ENCODE results near the gene CAB39L.

The CAB39L gene

GRCh38 chr13:49395878-49396380, 47.9 kb downstream of the CAB39L start:
- no peak for DNase-seq

- DNase-seq = no peak
Measured at GRCh38 chr13:49395451-49395865, 48.4 kb downstream of the CAB39L start.

GRCh38 chr13:49388091-49388635, 55.7 kb downstream of the CAB39L start:
- DNase-seq = no peak

GRCh38 chr13:49386664-49387063, 57.2 kb downstream of the CAB39L start:
- DNase-seq = no peak

GRCh38 chr13:49376121-49376520, 67.7 kb downstream of the CAB39L start:
- DNase-seq = no peak

DNA sequence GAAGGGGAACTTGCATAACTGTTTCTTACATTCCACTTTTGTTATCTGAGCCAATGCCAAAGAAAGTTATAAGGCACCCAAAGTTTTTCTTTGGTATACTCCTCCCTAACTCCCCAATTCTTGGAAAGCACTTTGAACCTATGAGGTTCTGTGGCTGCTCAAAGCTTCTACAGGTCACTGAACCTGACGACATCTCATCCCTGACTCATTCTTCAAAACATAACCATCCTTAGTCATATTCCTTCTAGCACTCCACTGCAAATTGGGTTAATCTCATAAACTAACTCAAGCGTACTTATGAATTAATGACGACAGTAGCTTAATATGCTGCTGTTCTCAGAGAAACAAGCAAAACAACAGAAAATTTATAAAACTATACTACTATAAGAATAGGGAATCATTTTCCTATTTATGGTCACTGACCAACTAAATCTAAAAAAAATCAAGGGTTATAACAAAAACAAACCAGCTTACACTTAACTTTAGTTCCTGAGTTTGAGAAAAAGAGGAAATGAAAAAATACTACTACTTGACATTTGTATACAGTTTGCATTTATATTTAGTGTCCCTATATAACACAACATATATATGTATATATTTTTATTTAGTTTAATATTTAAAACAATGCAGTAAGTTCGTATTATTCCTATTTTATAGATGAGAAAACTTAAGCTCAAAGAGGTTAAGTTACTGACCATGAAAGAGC, 69.1 kb downstream of the CAB39L start:
- DNase-seq = no peak

- no peak for DNase-seq
Measured at GRCh38 chr13:49373716-49374115, 70.1 kb downstream of the CAB39L start.

- DNase-seq = no peak
Measured at GRCh38 chr13:49371943-49372613, 71.8 kb downstream of the CAB39L start.

DNA sequence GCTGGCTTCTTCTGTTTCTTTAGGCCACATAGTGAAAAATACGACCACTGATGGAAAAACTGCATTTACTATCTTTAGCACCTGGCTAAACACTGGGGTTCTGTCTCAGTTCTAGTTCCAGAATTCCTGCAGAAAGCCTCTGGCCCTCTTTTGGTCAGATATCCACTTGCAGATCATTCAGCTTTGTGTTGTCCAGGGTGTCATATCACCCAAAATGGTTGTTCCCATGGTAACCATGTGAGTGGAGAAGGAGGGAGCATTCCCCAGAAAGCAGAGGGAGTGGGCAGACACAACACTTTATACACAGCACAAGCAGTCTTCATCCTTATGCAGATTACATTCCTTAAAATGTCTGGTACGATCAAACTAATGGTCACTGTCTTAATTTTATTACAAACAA, 73.5 kb downstream of the CAB39L start:
- DNase-seq = no peak

- DNase-seq = no peak
Measured at GRCh38 chr13:49369866-49370265, 74.0 kb downstream of the CAB39L start.

DNA sequence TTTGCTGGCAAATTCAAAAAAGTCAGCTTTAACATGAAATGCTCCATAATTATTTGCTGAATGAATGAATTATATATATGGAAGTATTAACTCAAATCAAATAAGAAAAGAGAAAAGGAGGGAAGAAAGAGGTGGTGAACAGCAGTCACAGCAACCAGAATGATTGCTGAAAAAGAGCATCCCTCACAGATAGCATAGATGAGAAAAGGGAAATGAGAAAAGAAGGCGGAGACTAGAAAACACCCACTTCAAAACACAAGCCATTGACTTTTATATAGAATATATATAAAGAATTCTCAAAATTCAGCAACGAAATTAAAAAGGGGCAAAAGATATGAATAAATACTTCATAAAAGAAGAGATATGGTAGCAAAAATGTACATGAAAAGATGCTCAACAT, 75.2 kb downstream of the CAB39L start:
- DNase-seq = no peak

GRCh38 chr13:49367640-49368422, 76.0 kb downstream of the CAB39L start:
- DNase-seq = no peak

DNA sequence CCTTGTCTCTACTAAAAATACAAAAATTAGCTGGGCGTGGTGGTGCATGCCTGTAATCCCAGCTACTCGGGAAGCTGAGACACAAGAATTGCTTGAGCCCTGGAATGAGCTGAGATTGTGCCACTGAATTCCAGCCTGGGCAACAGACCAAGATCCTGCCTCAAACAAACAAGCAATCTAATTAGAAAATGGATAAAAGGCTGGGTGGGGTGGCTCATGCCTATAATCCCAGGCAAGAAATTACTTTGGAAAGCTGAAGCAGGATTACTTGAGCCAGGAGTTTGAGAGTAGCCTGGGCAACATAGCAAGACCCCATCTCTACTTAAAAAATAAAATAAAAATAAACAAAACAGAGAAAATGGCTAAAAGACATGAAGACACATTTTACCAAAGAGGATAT, 77.0 kb downstream of the CAB39L start:
- DNase-seq = no peak

DNA sequence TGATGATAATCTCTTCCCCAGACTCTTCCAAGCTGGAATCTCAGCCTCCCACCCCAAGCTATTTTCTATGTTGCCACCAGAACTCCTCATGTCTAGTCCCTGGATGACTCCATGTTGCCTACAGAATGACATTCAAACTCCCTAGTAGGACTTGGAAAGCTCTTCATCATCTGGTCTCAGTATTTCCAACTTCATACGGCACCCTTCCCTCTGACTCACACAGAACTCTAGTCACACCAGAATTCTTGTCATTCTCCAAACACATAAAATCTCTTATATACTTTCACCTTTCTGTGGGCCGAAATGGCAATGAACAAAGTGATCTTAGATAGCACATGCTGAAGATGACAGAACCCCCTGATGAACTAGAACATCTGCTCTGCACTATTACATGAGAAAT, 86.2 kb downstream of the CAB39L start:
- no peak for DNase-seq

DNA sequence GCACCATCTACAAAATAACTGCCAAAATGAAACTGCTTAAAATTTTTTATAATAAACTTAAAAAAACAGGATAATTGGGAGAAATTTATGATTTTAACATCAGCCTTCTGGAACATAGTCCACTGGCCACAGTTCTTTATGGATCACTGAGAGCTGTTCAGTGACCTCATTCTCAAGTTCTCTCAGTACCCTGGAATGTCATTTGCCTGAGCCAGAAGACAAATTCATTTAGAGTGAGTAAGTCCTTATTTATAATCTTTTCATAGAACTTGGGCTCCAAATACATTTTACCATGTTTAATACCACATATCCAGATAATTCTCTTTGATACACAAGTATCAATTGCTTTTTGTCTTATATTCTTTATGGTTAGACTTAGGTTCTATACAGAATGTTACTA, 87.6 kb downstream of the CAB39L start:
- no peak for DNase-seq

DNA sequence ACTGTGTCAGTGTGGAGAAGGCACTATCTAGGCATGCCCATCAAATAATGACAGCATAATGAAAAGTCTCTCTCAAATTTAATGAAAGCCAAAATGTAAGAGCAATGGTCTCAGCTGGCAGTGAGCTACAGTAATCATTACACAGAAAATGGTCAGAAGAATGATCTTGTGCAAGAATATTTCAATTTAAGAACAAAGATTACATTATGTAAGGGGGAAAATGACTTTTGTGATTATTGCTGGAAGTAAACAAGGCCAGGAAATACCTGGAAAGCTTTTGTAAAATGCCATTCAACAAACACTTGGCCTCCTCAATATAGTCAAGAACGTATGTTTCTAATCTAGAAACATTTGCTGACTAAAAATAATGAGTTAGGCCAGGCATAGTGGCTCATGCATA, 89.1 kb downstream of the CAB39L start:
- DNase-seq = no peak

DNA sequence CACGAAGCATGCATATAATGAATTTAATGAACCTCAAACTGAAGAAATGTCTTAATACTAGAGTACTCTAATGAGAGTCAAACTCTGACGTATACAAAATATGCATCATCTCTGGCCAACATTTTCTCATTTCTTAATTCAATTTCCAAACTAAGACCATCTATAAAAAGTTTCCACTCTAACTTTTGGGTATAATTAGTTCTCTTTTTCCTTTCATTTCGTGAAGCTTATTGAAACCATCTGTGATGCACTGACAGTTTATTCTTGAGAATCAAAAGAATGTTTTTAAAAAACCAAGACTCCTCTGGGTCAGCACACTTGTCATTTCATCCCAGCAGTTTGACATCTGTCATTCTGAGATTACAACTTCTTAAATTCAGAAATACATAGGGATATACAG, 90.0 kb downstream of the CAB39L start:
- DNase-seq = no peak

DNA sequence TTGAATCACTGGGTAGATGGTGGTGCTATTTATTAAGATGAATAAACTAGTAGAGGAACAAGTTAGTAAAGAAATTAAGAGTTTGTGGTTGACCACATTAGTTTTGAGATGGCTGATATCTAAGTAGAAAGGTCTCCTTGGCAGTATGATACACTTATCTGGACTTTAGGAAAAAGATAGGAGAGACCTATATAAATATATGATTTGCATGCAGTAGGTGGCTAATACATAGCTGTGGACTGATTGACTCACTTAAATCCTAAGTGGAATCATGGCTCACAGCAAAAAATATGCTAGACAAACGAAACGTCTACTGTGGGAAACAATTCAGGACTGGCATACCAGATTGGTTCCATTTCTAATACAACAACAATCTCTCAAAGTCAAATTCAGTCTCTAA, 92.0 kb downstream of the CAB39L start:
- DNase-seq = no peak

DNA sequence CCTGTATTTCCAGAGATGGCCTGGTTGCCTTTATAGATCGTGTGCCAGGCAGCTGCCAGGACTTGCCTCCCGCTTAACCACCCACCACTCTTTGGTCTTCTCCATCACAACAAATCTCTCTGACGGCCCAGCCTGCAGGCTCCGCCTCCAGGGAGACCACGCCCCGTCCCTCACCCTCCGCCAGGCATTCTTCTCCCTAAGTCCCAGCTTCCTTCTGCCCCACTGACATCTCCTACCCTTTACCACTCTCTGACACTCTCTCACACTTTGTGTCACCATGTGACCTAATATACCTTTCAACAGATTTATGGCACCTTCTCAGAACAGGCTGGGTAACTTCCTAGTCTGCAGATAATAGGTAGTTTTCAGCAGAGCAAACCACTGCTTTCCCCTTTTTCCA, 95.1 kb downstream of the CAB39L start:
- no peak for DNase-seq

- no peak for DNase-seq
Measured at GRCh38 chr13:49347650-49348385, 96.0 kb downstream of the CAB39L start.

DNA sequence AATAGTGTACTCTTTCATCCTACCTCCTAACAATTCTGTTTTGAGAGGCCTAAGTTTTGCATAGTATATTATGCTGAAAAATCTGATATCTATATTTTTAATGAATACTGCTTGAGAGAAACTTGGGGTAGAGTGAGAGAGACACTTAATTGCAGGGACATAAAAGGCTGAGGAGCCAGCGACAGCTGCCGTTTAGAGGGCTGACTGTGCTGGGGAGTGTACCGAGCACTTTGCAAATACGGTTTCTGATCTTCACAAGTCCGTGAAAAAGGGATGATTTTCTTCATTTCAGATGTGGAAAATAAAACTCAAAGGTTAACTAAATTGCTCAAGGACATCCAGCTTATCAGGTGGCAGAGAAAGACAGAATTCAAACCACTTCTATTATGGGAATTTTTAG, 97.4 kb downstream of the CAB39L start:
- no peak for DNase-seq

DNA sequence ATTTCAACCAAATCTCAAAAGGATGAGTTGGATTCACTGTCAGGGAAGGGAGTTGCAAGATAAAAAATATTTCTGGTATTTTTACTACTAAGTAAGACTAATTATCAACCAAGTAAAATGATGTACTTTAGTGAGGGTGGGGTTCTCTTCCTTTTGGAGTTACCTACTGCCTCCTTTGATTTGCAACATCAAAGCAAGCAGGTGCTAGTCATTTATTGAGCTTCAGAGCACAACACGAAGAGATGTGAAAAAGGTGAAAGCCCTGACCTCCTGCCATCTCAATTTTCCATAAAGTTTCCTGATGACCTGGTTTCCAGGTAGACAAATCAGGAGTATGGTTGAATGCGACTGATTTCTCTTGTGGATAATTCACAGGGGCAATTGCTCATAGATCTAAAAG, 100.1 kb downstream of the CAB39L start:
- no peak for DNase-seq

DNA sequence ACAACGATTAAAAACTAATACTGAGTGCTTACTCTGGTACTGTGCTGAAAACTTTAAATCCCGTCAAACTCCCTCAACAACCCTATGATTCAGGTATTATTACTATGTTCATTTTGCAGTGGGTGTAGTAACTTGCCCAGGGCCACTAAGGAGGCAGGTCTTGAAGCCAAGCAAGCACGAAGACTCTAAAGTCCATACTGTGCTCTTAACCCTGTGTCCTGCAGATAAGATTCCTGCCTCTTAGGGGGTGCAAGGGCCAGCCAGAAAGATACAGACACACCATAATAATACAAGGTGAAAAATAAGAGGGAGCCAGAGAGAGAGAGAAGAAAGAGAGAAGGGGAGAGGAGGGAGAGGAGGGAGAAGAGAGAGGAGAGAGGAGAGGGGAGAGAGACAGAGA, 100.6 kb downstream of the CAB39L start:
- no peak for DNase-seq
